ACHN (cell line): Measurements from ENCODE around the gene BEST3.
A peak's percentile ranks its signal among the peaks of the same experiment; 100 is the strongest.
"Not testable (repeated sequence)": the region's sequence is repeated elsewhere in the genome, so short reads cannot be mapped to it uniquely, and the experiment has no call there.

ENCODE experiments used
- DNase-seq: peaks from one replicate; pipeline ENCODE4 v3.0.0-alpha.2; 2015
- in situ Hi-C: cut with HindIII; loops from 2 replicates; pipeline ENCODE4 v1.10.0; 2017; ENCODE audit warnings: low sequenced_read_pairs, low pct_ligation_motif_present, low pct_unique_long_range_greater_than_20kb

Gene BEST3

GRCh38 chr12:69689638-69690037 lies 9.5 kb downstream of the BEST3 start:
- in situ Hi-C loops = no loop called here
- DNase-seq = no peak

- in situ Hi-C loops = no loop called here
- peak; percentile 99 for DNase-seq
These were observed 10.4 kb downstream of the BEST3 start for GRCh38 chr12:69688471-69689427.

GRCh38 chr12:69688021-69688420 lies 11.1 kb downstream of the BEST3 start:
- peak; percentile 91 for DNase-seq
- in situ Hi-C loops = no loop called here

GRCh38 chr12:69687390-69687789 lies 11.7 kb downstream of the BEST3 start:
- no peak for DNase-seq
- in situ Hi-C loops = no loop called here

GRCh38 chr12:69686731-69687130 lies 12.4 kb downstream of the BEST3 start:
- in situ Hi-C loops = no loop called here
- DNase-seq = peak; percentile 67

- in situ Hi-C loops = no loop called here
- DNase-seq = peak; percentile 71
These were observed 13.3 kb downstream of the BEST3 start for GRCh38 chr12:69685810-69686209.

- in situ Hi-C loops = no loop called here
These were observed 14.6 kb downstream of the BEST3 start for GRCh38 chr12:69684466-69684865.

GRCh38 chr12:69682110-69682755 lies 16.9 kb downstream of the BEST3 start:
- no peak for DNase-seq

More at GRCh38 chr12:69684466-69684865, 14.6 kb downstream of the BEST3 start:
- DNase-seq = no peak

GRCh38 chr12:69679119-69679518 lies 20.0 kb downstream of the BEST3 start:
- DNase-seq = no peak
- in situ Hi-C loops = no loop called here

More at GRCh38 chr12:69682110-69682755, 16.9 kb downstream of the BEST3 start:
- in situ Hi-C loops = no loop called here

GRCh38 chr12:69676257-69677012 lies 22.7 kb downstream of the BEST3 start:
- DNase-seq = peak; percentile 95
- in situ Hi-C loops = no loop called here

- in situ Hi-C loops = no loop called here
- DNase-seq = no peak
These were observed 26.9 kb downstream of the BEST3 start for GRCh38 chr12:69672195-69672594.

- in situ Hi-C loops = no loop called here
These were observed 27.5 kb downstream of the BEST3 start for GRCh38 chr12:69671597-69671996.

GRCh38 chr12:69666798-69667197 lies 32.3 kb downstream of the BEST3 start:
- DNase-seq = no peak
- in situ Hi-C loops = no loop called here

More at GRCh38 chr12:69671597-69671996, 27.5 kb downstream of the BEST3 start:
- no peak for DNase-seq

- in situ Hi-C loops = not testable (repeated sequence)
- DNase-seq = peak; percentile 66
These were observed 34.1 kb downstream of the BEST3 start for GRCh38 chr12:69664930-69665377.

- in situ Hi-C loops = no loop called here
- peak; percentile 29 for DNase-seq
These were observed 35.4 kb downstream of the BEST3 start for GRCh38 chr12:69663726-69664125.

GRCh38 chr12:69662764-69663163 lies 36.3 kb downstream of the BEST3 start:
- in situ Hi-C loops = no loop called here
- DNase-seq = peak; percentile 40

GRCh38 chr12:69661386-69661785 lies 37.7 kb downstream of the BEST3 start:
- in situ Hi-C loops = no loop called here
- DNase-seq = no peak

- in situ Hi-C loops = no loop called here
- DNase-seq = no peak
These were observed 38.8 kb downstream of the BEST3 start for GRCh38 chr12:69660164-69660863.
